ENCODE data around the gene MEPCE. TPM values are rescaled to one million over a fixed set of nuclear protein-coding genes. Genes with fewer than 3 reads are reported as not detected.

The MEPCE gene
- total RNA-seq, 1 experiment from 2014 or later: 72.1 TPM

- Histone ChIP-seq H3K4me3 (ENCODE audit: low read depth in 2 of 2, low read length in 2 of 2) (no peak overlapping the region), H3K9me3 (ENCODE audit: control insufficient read depth, insufficient read depth, low read depth, low read length) (no peaks in the 10 kb centered on the region), H3K36me3 (ENCODE audit: control insufficient read depth, insufficient read depth, low read length) (no peaks in the 10 kb centered on the region), H3K27ac (ENCODE audit: low read length) (no peak overlapping the region), H3K4me1 (ENCODE audit: control insufficient read depth, insufficient read depth, low read length) (no peaks in the 10 kb centered on the region), H3K27me3 (ENCODE audit: control insufficient read depth, insufficient read depth, low read length) (no peaks in the 10 kb centered on the region)
- intact Hi-C loops (cut with micrococcal nuclease; ENCODE audit: unreplicated experiment) (no loop called here), in situ Hi-C loops (cut with HindIII; ENCODE audit: low pct_unique_long_range_greater_than_20kb, low sequenced_read_pairs) (no loop called here)
- ATAC-seq (no peak), DNase-seq (ENCODE audit: low read depth, low spot score) (no peak)
- BruUV-seq (replicated peaks): no TSS peak
- ChIA-PET CTCF (no interaction called here), POLR2A (interaction anchor here (0.6 kb wide), 1 partner anchor 75 kb away, joined by 9 read pairs; no protein-coding TSS in a partner anchor)
- no peak for TF ChIP-seq CTCF (IDR thresholded peaks at IDR 0.05)
- no peak for TF ChIP-seq REST (IDR thresholded peaks at IDR 0.05; ENCODE audit: insufficient read depth in 1 of 2, low read depth in 2 of 2, low read length in 1 of 2)
These were observed 35.6 kb upstream of the MEPCE start for GRCh38 chr7:100394077-100394476.

- no peak for TF ChIP-seq SIN3A (IDR thresholded peaks at IDR 0.05; ENCODE audit: borderline replicate concordance, insufficient read depth, low read depth, low read length)
- TF ChIP-seq POLR2AphosphoS5 (IDR thresholded peaks at IDR 0.05; ENCODE audit: low read depth, low read length): no peak
- no peak for TF ChIP-seq CTCF (IDR thresholded peaks at IDR 0.05)
- no peak for TF ChIP-seq TCF7L2 (IDR thresholded peaks at IDR 0.05; ENCODE audit: low read depth, low read length)
- no peak for TF ChIP-seq REST (IDR thresholded peaks at IDR 0.05; ENCODE audit: insufficient read depth in 1 of 2, low read depth in 2 of 2, low read length in 1 of 2)
- H3K9me3 ChIP-seq (ENCODE audit: control insufficient read depth, insufficient read depth, low read depth, low read length): no peaks in the 10 kb centered on the region
- no peak overlapping the region for H3K27ac ChIP-seq (ENCODE audit: low read length)
- ChIA-PET CTCF (no interaction called here), POLR2A (interaction anchor here (0.5 to 0.6 kb wide), 2 partner anchors 53 to 147 kb away, joined by 4 to 5 read pairs; no protein-coding TSS in a partner anchor)
- intact Hi-C loops (cut with micrococcal nuclease; ENCODE audit: unreplicated experiment) (no loop called here), in situ Hi-C loops (cut with HindIII; ENCODE audit: low pct_unique_long_range_greater_than_20kb, low sequenced_read_pairs) (no loop called here)
- DNase-seq (ENCODE audit: low read depth, low spot score) (no peak), ATAC-seq (no peak)
- no TSS peak for BruUV-seq (replicated peaks)
- H3K4me1 ChIP-seq (ENCODE audit: control insufficient read depth, insufficient read depth, low read length): no peaks in the 10 kb centered on the region
- no peak overlapping the region for H3K4me3 ChIP-seq (ENCODE audit: low read depth in 2 of 2, low read length in 2 of 2)
- H3K36me3 ChIP-seq (ENCODE audit: control insufficient read depth, insufficient read depth, low read length): no peaks in the 10 kb centered on the region
- H3K27me3 ChIP-seq (ENCODE audit: control insufficient read depth, insufficient read depth, low read length): no peaks in the 10 kb centered on the region
These were observed 33.1 kb upstream of the MEPCE start for GRCh38 chr7:100396421-100396982.
